HG03064 (cell line): ENCODE data around the gene ZNF792.
"Not testable (repeated sequence)": the region's sequence is repeated elsewhere in the genome, so short reads cannot be mapped to it uniquely, and the experiment has no call there.

Experiments used
- ATAC-seq: cut with Tn5 transposase; IDR thresholded peaks from one replicate; pipeline ENCODE4 v1.9.1; 2021; ENCODE audit warnings: low read depth; ENCODE audit not compliant: unreplicated experiment

The ZNF792 gene

DNA sequence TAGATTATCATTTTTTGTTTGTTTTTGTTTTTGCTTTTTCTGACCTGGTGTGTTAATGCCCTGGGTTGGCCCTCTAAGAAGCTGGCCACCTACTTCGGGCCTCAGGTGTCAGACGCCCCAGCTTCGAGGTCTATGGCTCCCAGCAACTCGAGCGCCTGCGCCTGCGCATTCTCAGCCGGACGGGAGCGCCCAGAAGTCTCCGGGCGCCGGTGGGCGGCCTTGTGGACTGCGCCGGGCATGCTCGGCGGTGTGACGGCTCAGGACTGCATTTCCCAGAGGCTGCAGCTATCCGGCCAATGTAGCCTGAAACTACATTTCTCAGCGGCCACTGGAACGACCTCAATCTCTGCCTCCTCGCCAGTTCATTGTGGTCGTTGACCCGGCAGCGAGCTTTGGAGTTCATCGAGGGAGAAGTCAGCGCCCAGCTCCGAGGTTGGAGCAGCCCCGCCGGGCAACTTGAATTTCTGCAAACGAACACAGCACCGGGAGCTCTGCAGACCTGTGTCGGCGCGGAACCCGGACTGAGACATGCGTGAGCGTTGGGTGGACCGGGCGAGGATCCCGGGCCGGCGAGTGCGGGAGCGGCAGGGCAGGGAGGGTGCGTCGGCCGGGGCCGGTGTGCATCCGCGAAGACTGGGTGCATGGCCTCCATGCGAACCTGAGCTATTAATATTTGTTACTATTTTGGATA, 37.2 kb downstream of the ZNF792 start, which contains the start of gene ZNF30:
ZNF30 (plus strand) TSS at position 219 of the 691 bp plus-strand sequence. CDS start 3,045 bp downstream, outside the sequence.
- peak; percentile 93 for ATAC-seq

DNA sequence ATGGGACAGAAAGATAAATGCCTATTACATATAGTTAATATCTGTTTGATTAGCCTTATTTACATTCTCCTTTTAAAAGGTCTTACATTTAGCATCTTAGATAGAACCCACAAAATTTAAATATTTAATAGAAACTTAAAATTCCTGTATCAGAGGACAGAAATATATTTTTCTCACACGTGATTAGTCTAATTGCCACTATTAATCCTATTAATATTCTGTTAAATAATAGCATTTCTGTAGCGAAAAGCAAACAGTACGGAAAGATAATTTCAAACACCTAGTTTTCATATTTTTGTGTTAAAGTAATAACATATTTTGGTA, 37.7 kb downstream of the ZNF792 start:
- ATAC-seq, result no peak

DNA sequence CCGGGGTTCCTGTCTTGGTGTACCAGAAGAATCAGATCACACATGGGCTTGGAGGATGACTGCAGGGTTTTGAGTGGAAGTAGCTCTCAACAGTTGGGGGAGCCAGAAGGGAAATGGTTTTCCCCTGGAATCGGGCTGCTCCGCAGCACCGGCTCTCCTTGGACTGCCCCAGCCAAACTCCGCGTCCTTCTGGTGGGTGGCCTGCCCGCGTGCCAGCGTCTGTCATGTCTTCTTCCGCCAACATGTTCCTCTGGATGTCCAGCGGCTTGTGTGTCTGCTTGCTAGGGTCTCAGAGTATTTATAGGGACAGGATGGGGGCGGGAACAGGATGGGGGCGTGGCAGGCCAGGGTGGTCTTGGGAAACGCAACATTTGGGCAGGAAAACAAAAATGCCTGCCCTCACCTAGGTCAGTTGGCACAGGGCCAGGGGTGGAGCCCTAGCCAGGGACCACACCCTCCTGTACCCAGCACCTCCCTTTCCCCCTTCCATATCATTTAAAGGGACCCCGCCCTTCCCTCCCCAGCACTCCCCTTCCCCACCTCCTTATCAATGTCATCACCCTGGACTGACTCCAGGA, 38.7 kb downstream of the ZNF792 start:
- ATAC-seq, result no peak

DNA sequence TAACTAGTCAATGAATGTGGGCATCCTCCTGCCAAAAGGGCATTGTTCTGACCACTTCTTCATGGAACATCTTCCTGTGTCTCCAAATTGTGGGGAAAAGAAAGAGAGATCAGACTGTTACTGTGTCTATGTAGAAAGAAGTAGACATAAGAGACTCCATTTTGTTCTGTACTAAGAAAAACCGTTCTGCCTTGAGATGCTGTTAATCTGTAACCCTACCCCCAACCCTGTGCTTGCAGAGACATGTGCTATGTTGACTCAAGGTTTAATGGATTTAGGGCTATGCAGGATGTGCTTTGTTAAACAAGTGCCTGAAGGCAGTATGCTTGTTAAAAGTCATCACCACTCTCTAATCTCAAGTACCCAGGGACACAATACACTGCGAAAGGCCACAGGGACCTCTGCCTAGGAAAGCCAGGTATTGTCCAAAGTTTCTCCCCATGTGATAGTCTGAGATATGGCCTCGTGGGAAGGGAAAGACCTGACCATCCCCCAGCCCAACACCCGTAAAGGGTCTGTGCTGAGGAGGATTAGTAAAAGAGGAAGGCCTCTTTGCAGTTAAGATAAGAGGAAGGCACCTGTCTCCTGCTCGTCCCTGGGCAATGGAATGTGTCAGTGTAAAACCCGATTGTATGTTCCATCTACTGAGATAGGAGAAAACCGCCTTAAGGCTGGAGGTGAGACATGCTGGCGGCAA, 43.8 kb downstream of the ZNF792 start:
- ATAC-seq, result not testable (repeated sequence)

DNA sequence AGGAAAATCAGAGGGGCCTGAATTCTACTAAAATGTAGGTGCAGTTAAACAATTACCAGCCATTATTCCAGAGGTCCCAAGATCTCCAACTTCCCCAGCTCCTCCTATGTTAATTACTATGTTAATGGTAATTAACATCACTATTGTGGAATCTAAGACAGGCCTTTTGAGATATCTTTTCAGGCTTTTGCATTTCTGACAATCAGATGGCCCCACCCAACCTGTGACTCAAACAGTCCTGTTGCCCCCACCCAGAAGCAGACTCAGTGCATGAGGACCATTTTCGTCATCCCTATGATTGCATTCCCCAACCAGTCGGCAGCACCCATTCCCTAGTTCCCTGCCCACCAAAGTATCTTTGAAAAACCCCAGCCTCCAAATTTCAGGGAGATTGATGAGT, 45.8 kb downstream of the ZNF792 start:
- no peak for ATAC-seq

DNA sequence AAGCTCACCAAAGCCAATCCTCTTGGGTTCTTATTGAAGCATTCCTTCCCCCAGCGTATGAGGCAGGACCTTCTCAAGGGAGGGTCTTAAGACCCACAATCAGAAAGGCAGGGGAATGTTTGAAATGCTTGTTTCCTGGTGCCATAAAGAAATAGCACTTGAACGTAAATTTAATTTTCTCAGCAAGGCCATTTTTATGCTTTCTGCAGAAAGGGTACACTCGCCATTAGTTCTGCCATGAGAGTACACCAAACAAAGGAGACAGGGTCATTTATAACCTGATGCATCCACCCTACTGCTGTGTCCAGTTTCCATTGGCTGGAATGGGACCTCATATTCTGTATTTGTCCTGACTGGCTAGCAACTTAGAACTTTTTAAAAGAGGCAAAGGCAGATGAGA, 46.9 kb downstream of the ZNF792 start:
- not testable (repeated sequence) for ATAC-seq

DNA sequence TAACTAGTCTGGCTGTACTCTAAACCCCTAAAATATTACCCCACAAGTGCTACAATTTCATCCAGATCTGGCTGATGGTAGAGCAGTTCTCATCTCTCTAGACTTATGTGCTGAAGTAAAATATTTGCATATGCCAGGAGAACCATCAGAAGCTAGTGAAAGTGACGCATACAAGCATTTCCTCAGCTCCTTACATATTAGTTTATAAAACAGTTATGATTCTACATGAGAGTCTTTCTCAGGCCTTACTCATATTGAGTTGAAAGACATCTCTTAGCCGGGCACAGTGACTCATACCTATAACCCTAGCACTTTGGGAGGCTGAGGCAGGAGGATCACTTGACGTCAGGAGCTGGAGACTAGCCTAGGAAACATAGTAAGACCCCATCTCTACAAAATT, 53.3 kb downstream of the ZNF792 start:
- ATAC-seq, result no peak
